ENCODE data around the gene USP24. TPM values are rescaled to one million over a fixed set of nuclear protein-coding genes. Genes with fewer than 3 reads are reported as not detected.
A peak's percentile ranks its signal among the peaks of the same experiment; 100 is the strongest.

Gene USP24, protein sequence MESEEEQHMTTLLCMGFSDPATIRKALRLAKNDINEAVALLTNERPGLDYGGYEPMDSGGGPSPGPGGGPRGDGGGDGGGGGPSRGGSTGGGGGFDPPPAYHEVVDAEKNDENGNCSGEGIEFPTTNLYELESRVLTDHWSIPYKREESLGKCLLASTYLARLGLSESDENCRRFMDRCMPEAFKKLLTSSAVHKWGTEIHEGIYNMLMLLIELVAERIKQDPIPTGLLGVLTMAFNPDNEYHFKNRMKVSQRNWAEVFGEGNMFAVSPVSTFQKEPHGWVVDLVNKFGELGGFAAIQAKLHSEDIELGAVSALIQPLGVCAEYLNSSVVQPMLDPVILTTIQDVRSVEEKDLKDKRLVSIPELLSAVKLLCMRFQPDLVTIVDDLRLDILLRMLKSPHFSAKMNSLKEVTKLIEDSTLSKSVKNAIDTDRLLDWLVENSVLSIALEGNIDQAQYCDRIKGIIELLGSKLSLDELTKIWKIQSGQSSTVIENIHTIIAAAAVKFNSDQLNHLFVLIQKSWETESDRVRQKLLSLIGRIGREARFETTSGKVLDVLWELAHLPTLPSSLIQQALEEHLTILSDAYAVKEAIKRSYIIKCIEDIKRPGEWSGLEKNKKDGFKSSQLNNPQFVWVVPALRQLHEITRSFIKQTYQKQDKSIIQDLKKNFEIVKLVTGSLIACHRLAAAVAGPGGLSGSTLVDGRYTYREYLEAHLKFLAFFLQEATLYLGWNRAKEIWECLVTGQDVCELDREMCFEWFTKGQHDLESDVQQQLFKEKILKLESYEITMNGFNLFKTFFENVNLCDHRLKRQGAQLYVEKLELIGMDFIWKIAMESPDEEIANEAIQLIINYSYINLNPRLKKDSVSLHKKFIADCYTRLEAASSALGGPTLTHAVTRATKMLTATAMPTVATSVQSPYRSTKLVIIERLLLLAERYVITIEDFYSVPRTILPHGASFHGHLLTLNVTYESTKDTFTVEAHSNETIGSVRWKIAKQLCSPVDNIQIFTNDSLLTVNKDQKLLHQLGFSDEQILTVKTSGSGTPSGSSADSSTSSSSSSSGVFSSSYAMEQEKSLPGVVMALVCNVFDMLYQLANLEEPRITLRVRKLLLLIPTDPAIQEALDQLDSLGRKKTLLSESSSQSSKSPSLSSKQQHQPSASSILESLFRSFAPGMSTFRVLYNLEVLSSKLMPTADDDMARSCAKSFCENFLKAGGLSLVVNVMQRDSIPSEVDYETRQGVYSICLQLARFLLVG (N-terminal part only)
- total RNA-seq = 10 to 100 TPM; 21.8 to 47.1 (median 28.1) TPM

DNA sequence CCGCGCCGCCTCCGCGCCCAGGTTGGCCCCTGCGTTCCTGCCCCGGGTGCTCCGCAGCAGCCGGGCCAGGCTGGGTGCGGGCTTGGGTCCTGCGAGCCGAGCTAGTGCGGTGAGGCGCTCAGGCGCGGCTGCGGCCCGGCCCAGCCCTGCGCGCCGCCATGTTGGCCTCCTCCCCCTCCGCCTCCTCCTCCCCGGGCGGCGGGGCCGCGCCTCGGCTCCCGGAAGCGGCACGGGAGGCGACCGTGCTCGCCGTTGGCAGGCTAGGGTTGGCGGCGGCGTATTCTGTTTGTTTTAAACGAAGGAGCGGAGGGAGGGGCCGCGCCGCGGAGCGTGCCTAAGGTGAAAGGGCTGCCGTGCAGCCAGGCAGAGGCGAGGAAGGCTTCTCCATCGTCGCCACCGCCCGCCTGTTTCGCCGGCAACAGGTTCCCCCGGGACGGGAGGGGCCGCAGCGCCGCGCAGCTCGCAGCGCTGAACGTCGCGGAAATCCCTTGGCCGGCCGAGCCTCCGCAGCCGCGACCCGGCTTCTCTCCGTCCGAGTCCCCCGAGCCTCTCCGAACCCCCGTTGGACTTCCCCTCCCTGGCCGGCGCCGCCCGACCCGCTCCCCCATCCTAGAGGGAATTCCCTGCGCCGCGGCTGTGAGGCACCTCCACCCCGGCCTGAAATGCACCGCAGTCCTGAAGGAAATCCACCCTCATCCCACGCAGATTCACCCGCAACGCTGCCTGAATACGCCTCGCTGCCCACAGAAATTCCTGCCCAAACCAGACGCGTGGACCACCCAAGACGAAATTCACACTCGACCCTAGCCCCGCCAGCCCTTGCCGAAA lies at the start of gene USP24:
TSS of gene USP24 (minus strand) at position 171 of the 828 bp plus-strand sequence. CDS start 251 bp downstream, outside the sequence.
- Histone ChIP-seq H3K36me3 (no peaks in the 10 kb centered on the region), H3K27me3 (no peaks in the 10 kb centered on the region), H3K27ac (peak within 1 kb of the TSS; percentile 93 to 98 (median 95)), H3K4me3 (peak within 1 kb of the TSS; percentile 69 to 96 (median 86)), H3K4me1 (peaks cover 11 to 56% (median 21%) of the 10 kb centered on the region in 3 donors), H3K9me3 (no peaks in the 10 kb centered on the region)
- intact Hi-C loops (cut with DNase I) = no loop called here
- DNase-seq = peak; percentile 10
- TF ChIP-seq, protein P1, sequence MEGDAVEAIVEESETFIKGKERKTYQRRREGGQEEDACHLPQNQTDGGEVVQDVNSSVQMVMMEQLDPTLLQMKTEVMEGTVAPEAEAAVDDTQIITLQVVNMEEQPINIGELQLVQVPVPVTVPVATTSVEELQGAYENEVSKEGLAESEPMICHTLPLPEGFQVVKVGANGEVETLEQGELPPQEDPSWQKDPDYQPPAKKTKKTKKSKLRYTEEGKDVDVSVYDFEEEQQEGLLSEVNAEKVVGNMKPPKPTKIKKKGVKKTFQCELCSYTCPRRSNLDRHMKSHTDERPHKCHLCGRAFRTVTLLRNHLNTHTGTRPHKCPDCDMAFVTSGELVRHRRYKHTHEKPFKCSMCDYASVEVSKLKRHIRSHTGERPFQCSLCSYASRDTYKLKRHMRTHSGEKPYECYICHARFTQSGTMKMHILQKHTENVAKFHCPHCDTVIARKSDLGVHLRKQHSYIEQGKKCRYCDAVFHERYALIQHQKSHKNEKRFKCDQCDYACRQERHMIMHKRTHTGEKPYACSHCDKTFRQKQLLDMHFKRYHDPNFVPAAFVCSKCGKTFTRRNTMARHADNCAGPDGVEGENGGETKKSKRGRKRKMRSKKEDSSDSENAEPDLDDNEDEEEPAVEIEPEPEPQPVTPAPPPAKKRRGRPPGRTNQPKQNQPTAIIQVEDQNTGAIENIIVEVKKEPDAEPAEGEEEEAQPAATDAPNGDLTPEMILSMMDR (IDR thresholded peaks at IDR 0.05) = no peak
- peak in 3 of 4 donors; percentile 25 to 91 (median 77) for TF ChIP-seq POLR2A (IDR thresholded peaks at IDR 0.05)
- 0 to 1% methylated on average over 6 to 12 of the region's 96 CpGs for WGBS, 2 donors

DNA sequence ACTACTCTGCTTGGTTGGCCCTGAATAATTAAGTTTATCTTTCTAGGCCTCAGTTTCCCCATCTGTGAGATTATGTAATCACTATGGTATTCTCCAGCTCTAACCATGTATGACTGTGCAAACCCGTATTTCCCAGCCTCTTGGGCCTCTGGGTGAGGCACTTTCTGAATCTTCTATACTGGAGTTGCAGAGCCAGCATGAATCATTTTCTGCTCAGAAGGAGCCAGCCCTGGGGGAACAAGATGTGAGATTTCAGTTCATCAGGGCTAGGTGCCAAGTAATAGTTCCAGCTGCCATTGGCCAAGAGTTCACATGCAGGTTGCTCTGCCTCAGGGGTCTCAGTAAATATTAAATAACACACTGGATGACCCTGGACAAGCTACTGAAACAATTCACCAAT lies 47.7 kb upstream of the USP24 start:
- H3K9me3 ChIP-seq = no peaks in the 10 kb centered on the region
- H3K4me3 ChIP-seq = no peak overlapping the region
- H3K4me1 ChIP-seq = no peaks in the 10 kb centered on the region
- no peaks in the 10 kb centered on the region for H3K36me3 ChIP-seq
- TF ChIP-seq, protein P1 (IDR thresholded peaks at IDR 0.05) = no peak
- no peak for TF ChIP-seq POLR2A (IDR thresholded peaks at IDR 0.05)
- H3K27ac ChIP-seq = no peak overlapping the region
- no peaks in the 10 kb centered on the region for H3K27me3 ChIP-seq
- WGBS, 2 donors = 45 to 54% methylated on average over 1 of the region's 1 CpG
- DNase-seq = no peak
- intact Hi-C loops (cut with DNase I) = no loop called here

DNA sequence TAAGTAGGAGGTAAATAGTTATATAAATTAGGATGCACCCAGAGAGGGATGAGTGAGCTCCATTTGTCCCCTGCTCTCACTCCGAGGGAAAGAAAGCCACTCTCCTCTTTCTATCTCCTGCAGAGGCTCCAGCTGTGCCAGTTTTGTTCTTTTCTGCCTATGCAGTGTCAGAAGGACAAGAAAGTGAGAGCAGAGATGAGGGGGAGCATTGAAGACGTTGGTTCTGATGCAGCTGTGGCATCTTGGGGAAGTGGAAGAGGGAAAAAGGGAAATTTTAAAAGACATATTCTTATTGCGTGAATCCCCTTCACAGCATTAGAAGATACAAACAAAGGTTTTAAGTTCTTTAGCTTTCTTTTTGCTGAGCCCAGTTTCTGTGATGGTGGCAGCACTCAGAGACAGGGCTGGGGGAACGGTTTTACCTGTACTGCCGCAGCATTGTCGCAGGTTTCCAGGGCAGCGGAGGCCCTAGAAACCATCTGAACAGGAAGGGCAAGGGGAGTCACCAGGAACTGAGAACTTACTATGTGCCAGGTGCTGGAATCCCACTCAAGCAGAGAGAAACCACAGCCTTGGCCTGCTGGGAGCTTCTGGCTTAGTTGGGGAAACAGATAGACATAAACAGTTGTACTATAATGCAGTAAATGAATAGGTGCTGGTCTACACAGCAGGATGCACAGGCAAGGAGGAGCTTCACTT lies 44.9 kb upstream of the USP24 start:
- intact Hi-C loops (cut with DNase I) = no loop called here
- Histone ChIP-seq H3K4me1 (no peaks in the 10 kb centered on the region), H3K27me3 (no peaks in the 10 kb centered on the region), H3K36me3 (no peaks in the 10 kb centered on the region), H3K4me3 (no peak overlapping the region), H3K9me3 (no peaks in the 10 kb centered on the region), H3K27ac (no peak overlapping the region)
- 78 to 84% methylated on average over 6 to 7 of the region's 7 CpGs for WGBS, 2 donors
- DNase-seq = no peak
- TF ChIP-seq POLR2A (IDR thresholded peaks at IDR 0.05) = no peak
- TF ChIP-seq, protein P1 (IDR thresholded peaks at IDR 0.05) = no peak

DNA sequence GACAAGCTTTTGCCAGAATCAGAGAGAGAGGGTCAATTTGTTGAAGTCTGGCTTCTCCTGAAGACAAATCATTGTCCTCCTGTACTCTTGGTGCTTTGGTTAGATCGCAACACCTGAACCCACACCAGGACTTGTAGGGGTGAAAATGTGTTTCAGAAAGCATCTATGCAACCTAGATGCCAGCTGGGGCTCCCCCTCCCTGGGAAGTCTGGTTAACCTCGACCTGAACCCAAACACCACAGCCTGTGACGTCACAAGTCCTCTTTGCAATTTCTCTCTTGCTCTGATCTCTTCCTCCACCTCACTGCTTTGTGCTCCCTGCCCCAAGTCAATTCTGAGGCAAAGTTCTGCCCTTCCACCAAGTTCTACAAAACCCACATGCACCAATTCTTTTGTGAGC lies 42.8 kb upstream of the USP24 start:
- H3K36me3 ChIP-seq = no peaks in the 10 kb centered on the region
- DNase-seq = no peak
- WGBS, 2 donors = 48 to 66% methylated on average over 3 of the region's 3 CpGs
- intact Hi-C loops (cut with DNase I) = no loop called here
- TF ChIP-seq, protein P1 (IDR thresholded peaks at IDR 0.05) = no peak
- no peak for TF ChIP-seq POLR2A (IDR thresholded peaks at IDR 0.05)
- no peaks in the 10 kb centered on the region for H3K27me3 ChIP-seq
- H3K27ac ChIP-seq = no peak overlapping the region
- H3K9me3 ChIP-seq = no peaks in the 10 kb centered on the region
- H3K4me1 ChIP-seq = no peaks in the 10 kb centered on the region
- no peak overlapping the region for H3K4me3 ChIP-seq

Measured in esophagus squamous epithelium (tissue), 5 donors.